PC-9 (cell line): ENCODE data around the gene SPECC1L. TPM values are rescaled to one million over a fixed set of nuclear protein-coding genes. Genes with fewer than 3 reads are reported as not detected.

Source experiments
- BruUV-seq: library from RNA; stranded (reverse); fragments of 400-500 nt; replicated peaks from 2 replicates; lab custom pipeline; 2021; lab: Mats Ljungman, UMichigan
- CTCF ChIA-PET: fragments of 300-600 bp; sonication (Branson Sonifier 250); formaldehyde crosslinking; loops from one replicate; lab custom pipeline; 2022; ENCODE audit warnings: antibody characterized with exemption; lab: Charles Lee
- POLR2A ChIA-PET: fragments of 300-600 bp; sonication (Branson Sonifier 250); formaldehyde crosslinking; loops from one replicate; lab custom pipeline; 2022; ENCODE audit warnings: antibody characterized with exemption; ENCODE audit not compliant: unreplicated experiment; lab: Charles Lee
- DNase-seq, 2 experiments: peaks; one replicate each; pipeline versions ENCODE4 v3.0.0 to v3.0.0-alpha.2; 2015 to 2022; ENCODE audit warnings: mixed read lengths in 1 of 2
- H2AFZ ChIP-seq: fragments of 200-600 bp; sonication (generic); 2 replicates; pipeline ENCODE4 v1.8.1; 2017; ENCODE audit warnings: antibody characterized with exemption
- H3F3A ChIP-seq: fragments of 200-600 bp; sonication (generic); 2 replicates; pipeline ENCODE4 v1.8.1; 2017; ENCODE audit warnings: antibody characterized with exemption, mild to moderate bottlenecking, low read depth; ENCODE audit not compliant: insufficient read depth
- H3K27ac ChIP-seq: fragments of 200-600 bp; sonication (generic); 2 replicates; pipeline ENCODE4 v1.6.1; 2016; ENCODE audit warnings: mixed run types
- H3K27me3 ChIP-seq: fragments of 200-600 bp; sonication (generic); 2 replicates; pipeline ENCODE4 v1.6.1; 2016; ENCODE audit warnings: low read depth, mixed run types; ENCODE audit not compliant: insufficient read depth
- H3K36me3 ChIP-seq: fragments of 200-600 bp; sonication (generic); 2 replicates; pipeline ENCODE4 v1.6.1; 2016; ENCODE audit warnings: low read depth, mixed run types
- H3K4me1 ChIP-seq: fragments of 200-600 bp; sonication (generic); replicated peaks from 2 replicates; pipeline ENCODE4 v1.6.1; 2016; ENCODE audit warnings: mixed run types; ENCODE audit not compliant: insufficient read depth
- H3K4me2 ChIP-seq: fragments of 200-600 bp; sonication (generic); 2 replicates; pipeline ENCODE4 v1.6.1; 2017; ENCODE audit warnings: mixed run types
- H3K4me3 ChIP-seq: fragments of 200-600 bp; sonication (generic); 2 replicates; pipeline ENCODE4 v1.6.1; 2016; ENCODE audit warnings: mixed run types
- H3K79me2 ChIP-seq: fragments of 200-600 bp; sonication (generic); 2 replicates; pipeline ENCODE4 v1.6.1; 2017; ENCODE audit warnings: low read depth, mixed run types
- H3K9me2 ChIP-seq: fragments of 200-600 bp; sonication (generic); 2 replicates; pipeline ENCODE4 v1.8.1; 2017; ENCODE audit warnings: mild to moderate bottlenecking; ENCODE audit not compliant: insufficient read depth
- H3K9me3 ChIP-seq: fragments of 200-600 bp; sonication (generic); 2 replicates; pipeline ENCODE4 v1.8.1; 2016; ENCODE audit warnings: low read depth; ENCODE audit not compliant: insufficient read depth
- H4K20me1 ChIP-seq: fragments of 200-600 bp; sonication (generic); 2 replicates; pipeline ENCODE4 v1.8.1; 2017; ENCODE audit not compliant: insufficient read depth
- EZH2 ChIP-seq: fragments of 200-600 bp; sonication (generic); IDR thresholded peaks from 2 replicates; pipeline ENCODE4 v1.8.0; 2017; ENCODE audit warnings: antibody characterized with exemption, low read depth
- intact Hi-C: fragments of 100-400 bp; cut with micrococcal nuclease; formaldehyde crosslinking; loops from one replicate; pipeline ENCODE4 v1.10.0; 2022; ENCODE audit not compliant: unreplicated experiment
- total RNA-seq: library from RNA; stranded (reverse); gene quantifications from 2 replicates; pipeline ENCODE4 v1.2.3, GENCODE V29; 2021
- TF ChIP-seq, protein P1 (sequence below): fragments of 200-600 bp; sonication (generic); conservative IDR thresholded peaks from 2 replicates; pipeline ENCODE4 v1.6.1; 2017; ENCODE audit warnings: mixed run types, antibody characterized with exemption, mild to moderate bottlenecking, moderate library complexity

SPECC1L gene
- total RNA-seq, 1 experiment from 2014 or later, result 38.9 TPM

DNA sequence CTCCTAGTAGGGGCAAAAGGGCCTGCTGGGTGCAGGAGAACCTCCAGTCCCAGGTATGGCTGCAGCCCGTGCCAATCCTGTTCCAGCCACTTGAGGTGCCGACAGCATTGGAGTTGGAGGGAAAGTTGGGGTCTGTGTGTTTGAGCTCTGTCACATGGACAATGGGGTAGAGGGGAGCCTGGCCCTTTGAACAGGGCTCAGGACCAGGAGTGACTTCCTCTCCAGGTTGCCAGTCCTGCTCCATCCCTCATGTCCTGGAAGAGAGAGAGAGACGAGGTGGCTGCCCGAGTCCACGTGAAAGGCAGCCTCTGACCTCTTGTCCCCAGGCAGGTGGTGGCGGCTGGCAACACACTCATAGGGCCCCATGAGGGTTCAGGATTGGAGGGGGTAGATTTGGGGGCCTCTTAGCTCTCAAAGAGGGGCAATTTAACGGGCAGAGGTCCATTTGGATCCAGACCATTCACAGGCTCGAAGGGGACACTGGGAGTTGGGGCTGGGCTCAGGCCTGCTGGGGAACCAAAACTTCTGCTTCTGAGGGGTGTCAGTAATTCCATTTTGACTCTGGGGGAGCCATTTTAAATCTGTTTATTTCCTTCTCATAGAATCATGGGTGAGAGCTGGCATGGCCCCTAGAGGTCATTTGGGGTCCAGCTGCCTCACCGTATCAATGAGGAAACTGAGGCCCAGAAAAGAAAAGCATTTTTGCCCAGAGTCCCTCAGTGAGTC lies 160.8 kb downstream of the SPECC1L start:
- H3K9me2 ChIP-seq, result no peaks in the 10 kb centered on the region
- ChIA-PET POLR2A (interaction anchor here (0.6 kb wide), 1 partner anchor 436 kb away, joined by 3 read pairs; no protein-coding TSS in a partner anchor), CTCF (no interaction called here)
- H3K79me2 ChIP-seq, result no peaks in the 10 kb centered on the region
- H3K27me3 ChIP-seq, result no peaks in the 10 kb centered on the region
- no peak for DNase-seq
- H3K4me2 ChIP-seq, result no peak overlapping the region
- no peaks in the 10 kb centered on the region for H4K20me1 ChIP-seq
- no TSS peak for BruUV-seq
- H3K4me1 ChIP-seq, result peaks cover 9% of the 10 kb centered on the region; the same call in 1 of the 2 replicates
- H2AFZ ChIP-seq, result no peak overlapping the region
- no peak overlapping the region for H3K4me3 ChIP-seq
- no peaks in the 10 kb centered on the region for H3K36me3 ChIP-seq
- TF ChIP-seq EZH2, result no peak
- TF ChIP-seq, protein P1, sequence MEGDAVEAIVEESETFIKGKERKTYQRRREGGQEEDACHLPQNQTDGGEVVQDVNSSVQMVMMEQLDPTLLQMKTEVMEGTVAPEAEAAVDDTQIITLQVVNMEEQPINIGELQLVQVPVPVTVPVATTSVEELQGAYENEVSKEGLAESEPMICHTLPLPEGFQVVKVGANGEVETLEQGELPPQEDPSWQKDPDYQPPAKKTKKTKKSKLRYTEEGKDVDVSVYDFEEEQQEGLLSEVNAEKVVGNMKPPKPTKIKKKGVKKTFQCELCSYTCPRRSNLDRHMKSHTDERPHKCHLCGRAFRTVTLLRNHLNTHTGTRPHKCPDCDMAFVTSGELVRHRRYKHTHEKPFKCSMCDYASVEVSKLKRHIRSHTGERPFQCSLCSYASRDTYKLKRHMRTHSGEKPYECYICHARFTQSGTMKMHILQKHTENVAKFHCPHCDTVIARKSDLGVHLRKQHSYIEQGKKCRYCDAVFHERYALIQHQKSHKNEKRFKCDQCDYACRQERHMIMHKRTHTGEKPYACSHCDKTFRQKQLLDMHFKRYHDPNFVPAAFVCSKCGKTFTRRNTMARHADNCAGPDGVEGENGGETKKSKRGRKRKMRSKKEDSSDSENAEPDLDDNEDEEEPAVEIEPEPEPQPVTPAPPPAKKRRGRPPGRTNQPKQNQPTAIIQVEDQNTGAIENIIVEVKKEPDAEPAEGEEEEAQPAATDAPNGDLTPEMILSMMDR, result no peak
- intact Hi-C loops, result no loop called here
- H3F3A ChIP-seq, result peaks cover 4% of the 10 kb centered on the region; the same call in 1 of the 2 replicates
- H3K27ac ChIP-seq, result no peak overlapping the region
- H3K9me3 ChIP-seq, result no peaks in the 10 kb centered on the region

- no peaks in the 10 kb centered on the region for H3K79me2 ChIP-seq
- no peaks in the 10 kb centered on the region for H4K20me1 ChIP-seq
- BruUV-seq, result no TSS peak
- H3K9me2 ChIP-seq, result no peaks in the 10 kb centered on the region
- DNase-seq, result peak in 1 of 2 experiments; percentile 26
- H3K27ac ChIP-seq, result no peak overlapping the region
- peaks cover 4% of the 10 kb centered on the region; the same call in 1 of the 2 replicates for H3F3A ChIP-seq
- POLR2A ChIA-PET, result no interaction called here
- H3K36me3 ChIP-seq, result no peaks in the 10 kb centered on the region
- H3K4me3 ChIP-seq, result no peak overlapping the region
- H3K4me2 ChIP-seq, result no peak overlapping the region
- no peaks in the 10 kb centered on the region for H3K27me3 ChIP-seq
- no peak overlapping the region for H2AFZ ChIP-seq
- peaks cover 9% of the 10 kb centered on the region; the same call in 1 of the 2 replicates for H3K4me1 ChIP-seq
- TF ChIP-seq, protein P1, result no peak
- no peak for TF ChIP-seq EZH2
- CTCF ChIA-PET, result no interaction called here
- H3K9me3 ChIP-seq, result no peaks in the 10 kb centered on the region
- intact Hi-C loops, result no loop called here
Observed at GRCh38 chr22:24432059-24432853, 161.6 kb downstream of the SPECC1L start.

DNA sequence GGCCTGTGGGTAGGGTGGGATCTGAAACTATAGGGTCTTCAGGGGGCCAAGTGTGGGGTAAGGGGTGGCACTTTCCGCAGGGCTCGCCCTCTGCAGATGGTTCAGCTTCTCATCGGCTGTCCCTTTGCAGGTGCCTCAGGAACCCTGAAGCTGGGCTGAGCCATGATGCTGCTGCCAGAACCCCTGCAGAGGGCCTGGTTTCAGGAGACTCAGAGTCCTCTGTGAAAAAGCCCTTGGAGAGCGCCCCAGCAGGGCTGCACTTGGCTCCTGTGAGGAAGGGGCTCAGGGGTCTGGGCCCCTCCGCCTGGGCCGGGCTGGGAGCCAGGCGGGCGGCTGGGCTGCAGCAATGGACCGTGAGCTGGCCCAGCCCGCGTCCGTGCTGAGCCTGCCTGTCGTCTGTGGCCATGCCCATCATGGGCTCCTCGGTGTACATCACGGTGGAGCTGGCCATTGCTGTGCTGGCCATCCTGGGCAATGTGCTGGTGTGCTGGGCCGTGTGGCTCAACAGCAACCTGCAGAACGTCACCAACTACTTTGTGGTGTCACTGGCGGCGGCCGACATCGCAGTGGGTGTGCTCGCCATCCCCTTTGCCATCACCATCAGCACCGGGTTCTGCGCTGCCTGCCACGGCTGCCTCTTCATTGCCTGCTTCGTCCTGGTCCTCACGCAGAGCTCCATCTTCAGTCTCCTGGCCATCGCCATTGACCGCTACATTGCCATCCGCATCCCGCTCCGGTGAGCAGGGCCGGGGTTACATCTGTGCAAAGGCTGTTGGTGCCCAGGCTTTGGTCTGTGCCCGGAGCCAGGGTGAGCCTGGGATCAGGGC lies 162.6 kb downstream of the SPECC1L start:
- ChIA-PET CTCF (no interaction called here), POLR2A (no interaction called here)
- no peaks in the 10 kb centered on the region for H3K9me2 ChIP-seq
- TF ChIP-seq, protein P1, result no peak
- no peak for TF ChIP-seq EZH2
- intact Hi-C loops, result no loop called here
- H3K27ac ChIP-seq, result no peak overlapping the region
- H3K4me3 ChIP-seq, result no peak overlapping the region
- H2AFZ ChIP-seq, result no peak overlapping the region
- H3K27me3 ChIP-seq, result no peaks in the 10 kb centered on the region
- no TSS peak for BruUV-seq
- H3K4me2 ChIP-seq, result no peak overlapping the region
- DNase-seq, result no peak
- H3F3A ChIP-seq, result peaks cover 13% of the 10 kb centered on the region; the same call in 1 of the 2 replicates
- H4K20me1 ChIP-seq, result no peaks in the 10 kb centered on the region
- H3K36me3 ChIP-seq, result no peaks in the 10 kb centered on the region
- H3K4me1 ChIP-seq, result peaks cover 17% of the 10 kb centered on the region
- H3K9me3 ChIP-seq, result no peaks in the 10 kb centered on the region
- no peaks in the 10 kb centered on the region for H3K79me2 ChIP-seq
